OCI-LY7 (cell line): ENCODE data around the gene DEFB126. TPM values are rescaled to one million over a fixed set of nuclear protein-coding genes. Genes with fewer than 3 reads are reported as not detected.

ENCODE experiments used
- BruUV-seq: library from RNA; stranded (reverse); fragments of 400-500 nt; replicated peaks from 2 replicates; lab custom pipeline; 2021; lab: Mats Ljungman, UMichigan
- CTCF ChIA-PET: fragments of 300-600 bp; sonication (Branson Sonifier 250); formaldehyde crosslinking; loops from one replicate; lab custom pipeline; 2022; ENCODE audit warnings: antibody characterized with exemption; ENCODE audit not compliant: unreplicated experiment; lab: Charles Lee
- POLR2A ChIA-PET: fragments of 300-600 bp; sonication (Branson Sonifier 250); formaldehyde crosslinking; loops from one replicate; lab custom pipeline; 2022; ENCODE audit warnings: antibody characterized with exemption; lab: Charles Lee
- DNase-seq: peaks from one replicate; pipeline ENCODE4 v3.0.0-alpha.2; 2015; ENCODE audit warnings: low spot score
- H2AFZ ChIP-seq: fragments of 200-600 bp; sonication (generic), shearing (Covaris generic); 2 replicates; pipeline ENCODE4 v1.6.1; 2014; ENCODE audit warnings: mild to moderate bottlenecking, antibody characterized with exemption, low read length, moderate library complexity
- H3K27ac ChIP-seq: fragments of 200-600 bp; sonication (generic); 2 replicates; pipeline ENCODE4 v1.5.1; 2014; ENCODE audit warnings: mixed run types, low read depth, mild to moderate bottlenecking, moderate library complexity, low read length, inconsistent platforms; ENCODE audit not compliant: poor library complexity, severe bottlenecking
- H3K36me3 ChIP-seq: fragments of 200-600 bp; sonication (generic); 2 replicates; pipeline ENCODE4 v1.6.1; 2014; ENCODE audit warnings: mild to moderate bottlenecking, antibody characterized with exemption, low read length, moderate library complexity, mixed read lengths; ENCODE audit not compliant: insufficient read depth
- H3K4me1 ChIP-seq: fragments of 200-600 bp; sonication (generic); 2 replicates; pipeline ENCODE4 v1.5.1; 2014; ENCODE audit warnings: mild to moderate bottlenecking, low read length; ENCODE audit not compliant: insufficient read depth, poor library complexity, severe bottlenecking
- H3K4me2 ChIP-seq: fragments of 200-600 bp; sonication (generic); 2 replicates; pipeline ENCODE4 v1.6.1; 2014; ENCODE audit warnings: mild to moderate bottlenecking, low read length
- H3K4me3 ChIP-seq: fragments of 200-600 bp; sonication (generic); 2 replicates; pipeline ENCODE4 v1.5.1; 2014; ENCODE audit warnings: mild to moderate bottlenecking, low read depth, low read length; ENCODE audit not compliant: poor library complexity, severe bottlenecking
- H3K79me2 ChIP-seq: fragments of 200-600 bp; sonication (generic); 2 replicates; pipeline ENCODE4 v1.6.1; 2016; ENCODE audit warnings: low read depth, mild to moderate bottlenecking, low read length, moderate library complexity, mixed read lengths; ENCODE audit not compliant: insufficient read depth
- H3K9me2 ChIP-seq: fragments of 200-600 bp; sonication (generic); 2 replicates; pipeline ENCODE4 v1.6.1; 2016; ENCODE audit warnings: mild to moderate bottlenecking, low read length, mixed read lengths; ENCODE audit not compliant: insufficient read depth
- H3K9me3 ChIP-seq: fragments of 200-600 bp; sonication (generic); 2 replicates; pipeline ENCODE4 v1.6.1; 2014; ENCODE audit warnings: mild to moderate bottlenecking, mixed run types, low read length, mixed read lengths
- H4K20me1 ChIP-seq: fragments of 200-600 bp; sonication (generic); 2 replicates; pipeline ENCODE4 v1.6.1; 2014; ENCODE audit warnings: mild to moderate bottlenecking, antibody characterized with exemption, low read length, moderate library complexity, mixed read lengths; ENCODE audit not compliant: insufficient read depth
- EZH2phosphoT487 ChIP-seq: fragments of 200-600 bp; sonication (generic); IDR thresholded peaks from 2 replicates; pipeline ENCODE4 v1.6.1; 2018; ENCODE audit warnings: low read depth, borderline replicate concordance, mild to moderate bottlenecking, mixed run types, antibody characterized with exemption, low read length, moderate library complexity, mixed read lengths
- intact Hi-C: fragments of 100-400 bp; cut with micrococcal nuclease; formaldehyde crosslinking; loops from one replicate; pipeline ENCODE4 v1.10.0; 2022; ENCODE audit not compliant: unreplicated experiment
- total RNA-seq, 2 experiments: library from RNA; depleted of rRNA in 1 of 2; stranded (reverse); fragments of >200 nt in 1 of 2; shearing (Covaris generic) in 1 of 2; gene quantifications; 2 replicates each; pipeline ENCODE4 v1.2.3, GENCODE V29; 2014 to 2022
- TF ChIP-seq, protein P1 (sequence below): fragments of 200-600 bp; sonication (generic); conservative IDR thresholded peaks from 2 replicates; pipeline ENCODE4 v1.5.1; 2014; ENCODE audit warnings: mild to moderate bottlenecking, antibody characterized with exemption, low read length, moderate library complexity, mixed read lengths

The DEFB126 gene
- total RNA-seq, 2 experiments from 2014 or later = not detected

DNA sequence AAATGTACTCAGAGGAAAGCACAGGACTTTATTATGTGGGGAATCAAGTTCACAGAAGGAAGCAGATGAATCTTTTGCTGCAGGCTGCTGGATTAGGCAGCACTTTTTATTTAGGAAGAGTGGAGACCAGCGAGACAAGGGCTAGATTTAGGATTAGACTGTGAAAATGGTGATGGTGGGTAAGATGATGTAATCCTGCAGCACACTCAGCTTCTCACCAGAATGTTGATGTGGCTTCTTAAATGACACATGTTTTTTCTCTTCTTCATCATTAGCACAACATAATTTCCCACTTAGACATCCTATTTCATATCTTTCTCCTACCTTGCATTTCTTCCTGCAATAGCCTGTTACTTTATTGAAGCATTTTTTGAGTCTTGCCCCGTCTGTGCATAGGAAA lies 45.3 kb downstream of the DEFB126 start:
- Histone ChIP-seq H3K4me2 (no peak overlapping the region), H4K20me1 (no peaks in the 10 kb centered on the region), H3K27ac (no peak overlapping the region), H3K9me2 (no peaks in the 10 kb centered on the region), H3K4me1 (no peaks in the 10 kb centered on the region), H3K36me3 (no peaks in the 10 kb centered on the region), H2AFZ (no peak overlapping the region), H3K9me3 (no peaks in the 10 kb centered on the region), H3K79me2 (no peaks in the 10 kb centered on the region), H3K4me3 (no peak overlapping the region)
- no peak for TF ChIP-seq EZH2phosphoT487
- TF ChIP-seq, protein P1, sequence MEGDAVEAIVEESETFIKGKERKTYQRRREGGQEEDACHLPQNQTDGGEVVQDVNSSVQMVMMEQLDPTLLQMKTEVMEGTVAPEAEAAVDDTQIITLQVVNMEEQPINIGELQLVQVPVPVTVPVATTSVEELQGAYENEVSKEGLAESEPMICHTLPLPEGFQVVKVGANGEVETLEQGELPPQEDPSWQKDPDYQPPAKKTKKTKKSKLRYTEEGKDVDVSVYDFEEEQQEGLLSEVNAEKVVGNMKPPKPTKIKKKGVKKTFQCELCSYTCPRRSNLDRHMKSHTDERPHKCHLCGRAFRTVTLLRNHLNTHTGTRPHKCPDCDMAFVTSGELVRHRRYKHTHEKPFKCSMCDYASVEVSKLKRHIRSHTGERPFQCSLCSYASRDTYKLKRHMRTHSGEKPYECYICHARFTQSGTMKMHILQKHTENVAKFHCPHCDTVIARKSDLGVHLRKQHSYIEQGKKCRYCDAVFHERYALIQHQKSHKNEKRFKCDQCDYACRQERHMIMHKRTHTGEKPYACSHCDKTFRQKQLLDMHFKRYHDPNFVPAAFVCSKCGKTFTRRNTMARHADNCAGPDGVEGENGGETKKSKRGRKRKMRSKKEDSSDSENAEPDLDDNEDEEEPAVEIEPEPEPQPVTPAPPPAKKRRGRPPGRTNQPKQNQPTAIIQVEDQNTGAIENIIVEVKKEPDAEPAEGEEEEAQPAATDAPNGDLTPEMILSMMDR = no peak
- no TSS peak for BruUV-seq
- ChIA-PET POLR2A (interaction anchor here (1.6 kb wide), 1 partner anchor 18 kb away, joined by 3 read pairs; no protein-coding TSS in a partner anchor), CTCF (no interaction called here)
- intact Hi-C loops = no loop called here
- DNase-seq = no peak

DNA sequence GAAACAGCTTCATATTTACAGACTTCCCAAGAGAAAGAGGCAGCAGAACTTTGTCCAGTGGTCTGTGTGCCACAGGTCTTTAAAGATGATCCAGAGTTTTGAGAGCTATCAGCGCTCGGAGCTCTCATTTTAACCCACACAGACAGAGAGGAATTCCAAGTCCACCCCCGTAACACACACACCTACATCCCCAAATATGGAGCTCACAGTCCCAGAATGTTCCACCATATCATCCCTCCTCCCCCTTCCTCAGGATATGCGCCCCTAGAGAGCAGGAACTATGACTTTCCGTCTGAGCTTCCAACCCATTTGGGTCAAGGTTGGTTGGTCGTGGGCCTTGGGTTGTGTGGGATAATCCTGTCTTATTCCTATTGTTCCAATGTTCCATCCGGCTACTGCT lies 47.2 kb downstream of the DEFB126 start, which contains the start of gene DEFB128:
Gene DEFB128, minus strand, starts transcription at position 101 of the 400 bp plus-strand sequence. Its CDS starts 88 bp downstream, at position 13.
- BruUV-seq = no TSS peak
- no peaks in the 10 kb centered on the region for H3K4me1 ChIP-seq
- POLR2A ChIA-PET = no interaction called here
- no peak within 1 kb of the TSS for H3K4me3 ChIP-seq
- no peaks in the 10 kb centered on the region for H3K9me3 ChIP-seq
- H3K36me3 ChIP-seq = no peaks in the 10 kb centered on the region
- no peak within 1 kb of the TSS for H2AFZ ChIP-seq
- H3K79me2 ChIP-seq = no peaks in the 10 kb centered on the region
- CTCF ChIA-PET = no interaction called here
- DNase-seq = no peak
- intact Hi-C loops = no loop called here
- H4K20me1 ChIP-seq = no peaks in the 10 kb centered on the region
- no peak for TF ChIP-seq EZH2phosphoT487
- TF ChIP-seq, protein P1 = no peak
- no peaks in the 10 kb centered on the region for H3K9me2 ChIP-seq
- H3K27ac ChIP-seq = no peak within 1 kb of the TSS
- H3K4me2 ChIP-seq = no peak within 1 kb of the TSS

Other genes with a start within 250 kb of the DEFB126 start
- not detected in 2 replicates for gene DEFB125, start 54.9 kb upstream of the DEFB126 start, total RNA-seq (2014; rRNA removed; shearing (Covaris generic))
- not detected in 2 replicates for gene DEFB125, start 54.9 kb upstream of the DEFB126 start, total RNA-seq (2022)
- not detected in 2 replicates for gene DEFB127, start 14.9 kb downstream of the DEFB126 start, total RNA-seq (2014; rRNA removed; shearing (Covaris generic))
- gene DEFB127, start 14.9 kb downstream of the DEFB126 start, total RNA-seq (2022) = not detected in 2 replicates
- gene DEFB128, start 47.1 kb downstream of the DEFB126 start, total RNA-seq (2014; rRNA removed; shearing (Covaris generic)) = not detected in 2 replicates
- gene DEFB128, start 47.1 kb downstream of the DEFB126 start, total RNA-seq (2022) = not detected in 2 replicates
- gene DEFB129, start 84.7 kb downstream of the DEFB126 start, total RNA-seq (2014; rRNA removed; shearing (Covaris generic)) = not detected in 2 replicates
- not detected in 2 replicates for gene DEFB129, start 84.7 kb downstream of the DEFB126 start, total RNA-seq (2022)
- not detected in 2 replicates for gene DEFB132, start 115.1 kb downstream of the DEFB126 start, total RNA-seq (2014; rRNA removed; shearing (Covaris generic))
- not detected in 2 replicates for gene DEFB132, start 115.1 kb downstream of the DEFB126 start, total RNA-seq (2022)
- 2.6 and 6.3 TPM in 2 replicates for gene C20orf96, start 148.2 kb downstream of the DEFB126 start, total RNA-seq (2014; rRNA removed; shearing (Covaris generic))
- 12.6 and 13.1 TPM in 2 replicates for gene C20orf96, start 148.2 kb downstream of the DEFB126 start, total RNA-seq (2022)
- 39.8 and 45.3 TPM in 2 replicates for gene ZCCHC3, start 155.0 kb downstream of the DEFB126 start, total RNA-seq (2014; rRNA removed; shearing (Covaris generic))
- 34.8 and 35.6 TPM in 2 replicates for gene ZCCHC3, start 155.0 kb downstream of the DEFB126 start, total RNA-seq (2022)
- gene SOX12, start 183.0 kb downstream of the DEFB126 start, total RNA-seq (2014; rRNA removed; shearing (Covaris generic)) = 12.9 and 16.4 TPM in 2 replicates
- gene SOX12, start 183.0 kb downstream of the DEFB126 start, total RNA-seq (2022) = 43.8 and 46.6 TPM in 2 replicates
- 0.32 and 0.49 TPM in 2 replicates for gene NRSN2, start 204.5 kb downstream of the DEFB126 start, total RNA-seq (2014; rRNA removed; shearing (Covaris generic))
- 0.66 and 0.86 TPM in 2 replicates for gene NRSN2, start 204.5 kb downstream of the DEFB126 start, total RNA-seq (2022)
- 87.2 and 114 TPM in 2 replicates for gene TRIB3, start 238.2 kb downstream of the DEFB126 start, total RNA-seq (2014; rRNA removed; shearing (Covaris generic))
- gene TRIB3, start 238.2 kb downstream of the DEFB126 start, total RNA-seq (2022) = 92.7 and 111 TPM in 2 replicates